OCI-LY7 (cell line): ENCODE data around the gene MAPK4.

Experiments
- CTCF ChIP-seq: fragments of 200-600 bp; sonication (generic); conservative IDR thresholded peaks from 2 replicates; pipeline ENCODE4 v1.5.1; 2014; ENCODE audit warnings: mild to moderate bottlenecking, antibody characterized with exemption, low read length, moderate library complexity, mixed read lengths
- EZH2phosphoT487 ChIP-seq: fragments of 200-600 bp; sonication (generic); IDR thresholded peaks from 2 replicates; pipeline ENCODE4 v1.6.1; 2018; ENCODE audit warnings: low read depth, borderline replicate concordance, mild to moderate bottlenecking, mixed run types, antibody characterized with exemption, low read length, moderate library complexity, mixed read lengths

DNA sequence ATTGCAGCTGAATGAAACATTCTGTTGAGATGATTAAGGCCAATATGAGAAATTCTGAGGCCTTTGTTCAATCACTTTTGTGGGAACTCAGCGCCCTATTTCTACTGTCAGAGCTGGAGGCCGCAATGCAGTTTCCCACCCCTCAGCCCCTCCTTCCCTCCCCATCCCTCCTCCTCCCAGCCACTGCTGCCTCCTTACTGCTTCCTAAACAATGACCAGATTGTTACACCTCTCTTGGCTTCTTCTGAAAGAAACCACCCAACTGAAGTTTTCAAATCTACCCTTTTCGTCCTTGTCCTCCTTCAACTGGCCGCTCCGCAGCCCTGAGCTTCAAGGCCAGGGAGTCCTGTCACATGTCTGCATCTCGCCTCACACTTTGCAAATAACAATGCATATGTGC is 36.7 kb upstream of the MAPK4 start:
- no peak for TF ChIP-seq CTCF
- TF ChIP-seq EZH2phosphoT487 = no peak
